B cell (primary cell): ENCODE measurements around the gene C1QTNF12. TPM values are rescaled to one million over a fixed set of nuclear protein-coding genes. Genes with fewer than 3 reads are reported as not detected.

ENCODE experiments used
- ATAC-seq: fragments of 200-7000 bp; cut with Tn5 transposase; one replicate; pipeline ENCODE4 v1.10.0; 2021; ENCODE audit warnings: low read depth, mild to moderate bottlenecking, moderate number of reproducible peaks, moderate library complexity
- CTCF ChIA-PET: fragments of 350-600 bp; sonication (Branson Sonifier 250); formaldehyde crosslinking; loops from one replicate; lab custom pipeline; 2021; ENCODE audit warnings: antibody characterized with exemption, inconsistent platforms; lab: Charles Lee
- POLR2A ChIA-PET: fragments of 350-600 bp; sonication (Branson Sonifier 250); formaldehyde crosslinking; loops from one replicate; lab custom pipeline; 2021; ENCODE audit warnings: antibody characterized with exemption; lab: Charles Lee
- DNase-seq: peaks from one replicate; pipeline ENCODE4 v3.0.0; 2013
- H2AFZ ChIP-seq: 2 replicates; pipeline ENCODE4 v1.6.1; 2012; ENCODE audit warnings: mild to moderate bottlenecking, low read depth, low read length; ENCODE audit not compliant: insufficient read depth, poor library complexity, severe bottlenecking
- H3K27ac ChIP-seq, 2 donors: 1 replicate in 1 of 2; 2 replicates in 1 of 2; pipeline ENCODE4 v1.5.1; 2012 to 2013; ENCODE audit warnings: low read length in 2 of 2, mild to moderate bottlenecking in 2 of 2, moderate library complexity in 1 of 2
- H3K27me3 ChIP-seq, 4 experiments: fragments of 200-600 bp in 1 of 4; sonication (generic) in 1 of 4; replicated peaks in 1 of 4; 1 replicate in 2 of 4; 2 replicates in 2 of 4; pipeline versions ENCODE4 v1.6.1 to v1.7.0; 2013 to 2016; ENCODE audit warnings: low read length in 3 of 4, mild to moderate bottlenecking in 2 of 4, mixed read lengths in 1 of 4, moderate library complexity in 1 of 4; ENCODE audit not compliant: insufficient read depth in 4 of 4, control insufficient read depth in 3 of 4; ENCODE audit errors: control extremely low read depth in 1 of 4
- H3K36me3 ChIP-seq, 2 experiments: replicated peaks in 1 of 2; 1 replicate in 1 of 2; 2 replicates in 1 of 2; pipeline versions ENCODE4 v1.6.1 to v1.7.1; 2013; ENCODE audit warnings: low read length in 1 of 2; ENCODE audit not compliant: insufficient read depth in 2 of 2, control insufficient read depth in 1 of 2; ENCODE audit errors: control extremely low read depth in 1 of 2, extremely low read depth in 1 of 2
- H3K4me1 ChIP-seq, 2 donors: fragments of 200-600 bp in 1 of 2; sonication (generic) in 1 of 2; 1 replicate in 1 of 2; 2 replicates in 1 of 2; pipeline versions ENCODE4 v1.5.1 to v1.6.1; 2013 to 2017; ENCODE audit warnings: low read length in 2 of 2; ENCODE audit not compliant: control insufficient read depth in 2 of 2, insufficient read depth in 2 of 2
- H3K4me2 ChIP-seq: replicated peaks from 2 replicates; pipeline ENCODE3; 2012; ENCODE audit warnings: mild to moderate bottlenecking, low read depth, low read length; ENCODE audit not compliant: poor library complexity, severe bottlenecking
- H3K4me3 ChIP-seq, 5 experiments: fragments of 200-600 bp in 1 of 5; sonication (generic) in 1 of 5; 1 replicate in 3 of 5; 2 replicates in 2 of 5; pipeline versions ENCODE4 v1.5.1 to v1.7.0; 2011 to 2016; ENCODE audit warnings: low read length in 4 of 5, mild to moderate bottlenecking in 4 of 5, low read depth in 2 of 5, control low read depth in 1 of 5, moderate library complexity in 1 of 5; ENCODE audit not compliant: insufficient read depth in 1 of 5; ENCODE audit errors: control extremely low read depth in 1 of 5, extremely low read depth in 1 of 5
- H3K79me2 ChIP-seq: fragments of 200-600 bp; sonication (generic); one replicate; pipeline ENCODE4 v1.6.0; 2016; ENCODE audit warnings: low read length; ENCODE audit not compliant: control insufficient read depth, insufficient read depth
- H3K9ac ChIP-seq: fragments of 200-600 bp; sonication (generic); 2 replicates; pipeline ENCODE4 v1.6.1; 2017; ENCODE audit warnings: mild to moderate bottlenecking, low read length, moderate library complexity
- H3K9me3 ChIP-seq, 3 donors: one replicate each; pipeline versions ENCODE4 v1.6.1 to v1.7.1; 2013; ENCODE audit warnings: low read length in 2 of 3; ENCODE audit not compliant: control insufficient read depth in 2 of 3, insufficient read depth in 1 of 3; ENCODE audit errors: control extremely low read depth in 1 of 3
- H4K20me1 ChIP-seq: 2 replicates; pipeline ENCODE4 v1.6.0; 2012; ENCODE audit warnings: mild to moderate bottlenecking, low read length; ENCODE audit not compliant: insufficient read depth, control insufficient read depth, poor library complexity, severe bottlenecking
- H3K27ac Mint-ChIP-seq: one replicate; pipeline ENCODE4 v1.8.0; 2021; ENCODE audit warnings: mixed read lengths
- H3K27me3 Mint-ChIP-seq: one replicate; pipeline ENCODE4 v1.8.0; 2021; ENCODE audit warnings: mixed read lengths
- H3K4me1 Mint-ChIP-seq: one replicate; pipeline ENCODE4 v1.8.0; 2021; ENCODE audit warnings: mixed read lengths
- H3K4me3 Mint-ChIP-seq: one replicate; pipeline ENCODE4 v1.8.0; 2021; ENCODE audit warnings: mixed read lengths
- H3K9me3 Mint-ChIP-seq: one replicate; pipeline ENCODE4 v1.8.0; 2022; ENCODE audit warnings: mixed read lengths; ENCODE audit not compliant: insufficient read depth
- CTCF ChIP-seq: fragments of 200-600 bp; IDR thresholded peaks from one replicate; pipeline ENCODE4 v1.8.0; 2022; ENCODE audit warnings: antibody characterized with exemption, mild to moderate bottlenecking
- EZH2 ChIP-seq: IDR thresholded peaks from 2 replicates; pipeline ENCODE4 v1.6.1; 2012; ENCODE audit warnings: borderline replicate concordance, low read depth, mild to moderate bottlenecking, moderate library complexity, low read length; ENCODE audit not compliant: insufficient read depth, poor library complexity, severe bottlenecking
- WGBS: methylation state at CpG from one replicate; pipeline ENCODE4 v1.1.5; 2013; ENCODE audit warnings: missing lambda C conversion rate; ENCODE audit not compliant: insufficient coverage; 5-methylcytosine and 5-hydroxymethylcytosine counted together
- intact Hi-C: fragments of 100-400 bp; cut with micrococcal nuclease; formaldehyde crosslinking; loops from one replicate; pipeline ENCODE4 v1.10.0; 2022
- polyA plus RNA-seq: library from polyadenylated mRNA; depleted of rRNA; stranded (reverse); fragments of >200 nt; gene quantifications from 2 replicates; pipeline ENCODE4 v1.2.3, GENCODE V29; 2012
- total RNA-seq, 2 donors: library from RNA; stranded (reverse); fragments of 120-200 nt in 1 of 2; gene quantifications; 1 replicate in 1 of 2; 2 replicates in 1 of 2; pipeline versions ENCODE4 v1.2.3 to v1.2.4, GENCODE V29; 2013 to 2022

Gene C1QTNF12
- total and polyA plus RNA-seq, 2 donors (not counting 1 experiment from before 2014, with no cell fraction given), result 1.2 to 3.2 TPM

- no peak overlapping the region for H2AFZ ChIP-seq
- H3K27ac ChIP-seq, result no peak overlapping the region
- no peak overlapping the region for H3K4me3 ChIP-seq
- H4K20me1 ChIP-seq, result no peaks in the 10 kb centered on the region
- no peaks in the 10 kb centered on the region for H3K79me2 ChIP-seq
- no peak overlapping the region for H3K9ac ChIP-seq
- no peaks in the 10 kb centered on the region for H3K27me3 Mint-ChIP-seq
- no peak for DNase-seq
- 94% methylated on average over 87 of the region's 94 CpGs for WGBS
- H3K4me3 Mint-ChIP-seq, result no peak overlapping the region
- ChIA-PET CTCF (interaction anchor here (4.3 kb wide), 1 partner anchor 173 kb away, joined by 118 read pairs; no protein-coding TSS in a partner anchor), POLR2A (no interaction called here)
- no peak overlapping the region for H3K4me2 ChIP-seq
- no peaks in the 10 kb centered on the region for H3K9me3 Mint-ChIP-seq
- no peaks in the 10 kb centered on the region for H3K27me3 ChIP-seq
- H3K4me1 ChIP-seq, result peaks cover 0 to 16% of the 10 kb centered on the region in 2 donors
- H3K27ac Mint-ChIP-seq, result no peak overlapping the region
- no peak for ATAC-seq
- H3K4me1 Mint-ChIP-seq, result peaks cover 11% of the 10 kb centered on the region
- no peaks in the 10 kb centered on the region for H3K36me3 ChIP-seq
- H3K9me3 ChIP-seq, result no peaks in the 10 kb centered on the region
- TF ChIP-seq EZH2 (no peak), CTCF (no peak)
- intact Hi-C loops, result loop anchor here (2.0 kb wide), 2 partner anchors 171 to 261 kb away; no protein-coding TSS in a partner anchor
Measured at GRCh38 chr1:1293263-1294249, 47.0 kb upstream of the C1QTNF12 start.

- Mint-ChIP-seq H3K27me3 (no peaks in the 10 kb centered on the region), H3K4me3 (no peak overlapping the region), H3K4me1 (peaks cover 11% of the 10 kb centered on the region), H3K9me3 (no peaks in the 10 kb centered on the region), H3K27ac (no peak overlapping the region)
- no peak overlapping the region for H3K4me3 ChIP-seq
- H3K36me3 ChIP-seq, result no peaks in the 10 kb centered on the region
- ATAC-seq, result no peak
- H3K9ac ChIP-seq, result no peak overlapping the region
- H2AFZ ChIP-seq, result no peak overlapping the region
- H3K27ac ChIP-seq, result no peak overlapping the region
- no peak overlapping the region for H3K4me2 ChIP-seq
- H3K27me3 ChIP-seq, result no peaks in the 10 kb centered on the region
- no peaks in the 10 kb centered on the region for H3K79me2 ChIP-seq
- H4K20me1 ChIP-seq, result no peaks in the 10 kb centered on the region
- intact Hi-C loops, result loop anchor here (2.0 kb wide), 2 partner anchors 170 to 260 kb away; no protein-coding TSS in a partner anchor
- DNase-seq, result no peak
- no peaks in the 10 kb centered on the region for H3K9me3 ChIP-seq
- POLR2A ChIA-PET, result no interaction called here
- WGBS, result 97% methylated on average over 18 of the region's 18 CpGs
- TF ChIP-seq EZH2 (no peak), CTCF (no peak)
- CTCF ChIA-PET, result interaction anchor here (1.5 to 4.3 kb wide), 3 partner anchors 42 to 234 kb away, joined by 7 to 118 read pairs (median 17); no protein-coding TSS in a partner anchor
- H3K4me1 ChIP-seq, result peaks cover 0 to 16% of the 10 kb centered on the region in 2 donors
Measured at GRCh38 chr1:1292851-1293250, 46.3 kb upstream of the C1QTNF12 start.
